HG03103 (cell line): Measurements from ENCODE around the gene TAS1R2.

ENCODE experiments used
- ATAC-seq: cut with Tn5 transposase; IDR thresholded peaks from one replicate; pipeline ENCODE4 v1.9.1; 2021; ENCODE audit warnings: low read depth; ENCODE audit not compliant: unreplicated experiment

The TAS1R2 gene

DNA sequence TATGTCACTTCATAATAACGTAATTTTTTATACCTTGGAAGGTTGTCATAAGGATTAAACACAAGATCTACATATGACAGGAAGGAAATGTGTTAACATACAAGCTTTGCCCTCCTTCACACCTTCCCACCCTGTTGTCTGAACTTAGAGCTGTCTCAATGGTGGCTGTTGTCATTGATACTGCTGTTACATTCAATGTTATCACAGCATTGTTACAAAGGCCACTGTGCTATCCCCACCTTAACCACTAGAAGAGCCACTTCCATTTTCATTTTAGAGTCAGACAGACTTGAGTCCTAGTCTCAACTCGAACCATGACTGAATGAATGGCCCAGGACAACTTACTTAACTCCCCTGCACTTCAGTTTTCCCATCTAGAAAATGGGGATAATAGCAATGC is 31.2 kb downstream of the TAS1R2 start:
- no peak for ATAC-seq

DNA sequence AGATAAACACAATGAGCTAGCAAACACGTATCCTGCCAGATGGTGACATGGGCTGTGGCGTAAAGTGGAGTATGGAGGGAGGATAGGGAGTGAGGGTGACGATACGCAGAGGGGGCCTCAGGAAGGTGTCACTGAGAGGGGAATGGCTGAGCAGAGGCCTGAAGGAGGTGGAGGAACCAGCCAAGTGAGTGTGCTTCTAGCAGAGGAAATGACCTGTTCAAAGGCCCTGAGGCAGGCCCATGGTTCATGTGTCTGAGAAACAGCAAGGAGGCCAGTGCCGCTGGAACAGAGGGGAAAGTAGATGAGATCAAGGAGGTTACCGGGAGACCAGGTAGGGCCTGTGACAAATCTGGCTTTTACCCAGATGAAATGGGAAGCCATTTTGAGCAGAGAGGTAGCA is 36.0 kb downstream of the TAS1R2 start:
- no peak for ATAC-seq

DNA sequence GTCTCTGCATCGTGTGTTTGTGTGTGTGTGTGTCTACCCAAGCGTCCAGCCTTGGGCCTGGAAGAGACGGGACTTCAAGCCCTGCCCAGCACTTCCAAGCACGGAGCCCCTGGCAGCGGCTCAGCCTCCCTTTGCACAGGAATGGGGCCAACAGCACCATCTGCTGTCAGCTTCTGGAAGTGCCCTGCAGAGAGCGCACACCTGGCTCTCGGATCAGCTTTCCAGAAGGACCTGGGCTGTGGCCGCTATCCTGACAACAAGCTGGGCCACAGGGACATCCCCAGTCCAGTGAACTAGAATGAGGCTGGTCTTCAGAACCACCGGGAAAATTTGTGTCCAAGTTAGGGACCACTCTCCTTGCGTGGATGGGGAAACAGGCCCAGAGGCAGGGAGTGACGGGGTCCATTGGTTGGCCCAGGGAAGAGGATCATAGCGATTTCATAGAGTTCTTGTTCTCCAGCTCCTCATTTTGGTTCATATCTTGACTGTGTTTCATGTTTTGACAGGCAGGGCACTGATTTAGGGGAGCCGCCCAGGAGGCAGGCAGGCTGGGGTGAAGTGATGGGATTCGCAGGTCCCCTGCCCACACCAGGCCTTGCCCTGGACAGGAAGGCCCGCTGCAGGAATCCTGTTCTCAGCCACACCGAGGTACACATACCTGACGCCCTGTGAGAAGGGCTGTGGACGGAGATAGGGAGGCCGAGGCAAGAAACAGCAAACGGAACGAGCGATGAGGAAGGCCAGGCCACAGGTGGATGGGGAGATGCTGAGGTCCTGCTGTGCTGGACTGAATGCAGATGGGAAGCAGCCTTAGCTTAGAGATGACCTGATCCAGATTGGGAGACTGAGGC is 38.4 kb downstream of the TAS1R2 start:
- no peak for ATAC-seq

DNA sequence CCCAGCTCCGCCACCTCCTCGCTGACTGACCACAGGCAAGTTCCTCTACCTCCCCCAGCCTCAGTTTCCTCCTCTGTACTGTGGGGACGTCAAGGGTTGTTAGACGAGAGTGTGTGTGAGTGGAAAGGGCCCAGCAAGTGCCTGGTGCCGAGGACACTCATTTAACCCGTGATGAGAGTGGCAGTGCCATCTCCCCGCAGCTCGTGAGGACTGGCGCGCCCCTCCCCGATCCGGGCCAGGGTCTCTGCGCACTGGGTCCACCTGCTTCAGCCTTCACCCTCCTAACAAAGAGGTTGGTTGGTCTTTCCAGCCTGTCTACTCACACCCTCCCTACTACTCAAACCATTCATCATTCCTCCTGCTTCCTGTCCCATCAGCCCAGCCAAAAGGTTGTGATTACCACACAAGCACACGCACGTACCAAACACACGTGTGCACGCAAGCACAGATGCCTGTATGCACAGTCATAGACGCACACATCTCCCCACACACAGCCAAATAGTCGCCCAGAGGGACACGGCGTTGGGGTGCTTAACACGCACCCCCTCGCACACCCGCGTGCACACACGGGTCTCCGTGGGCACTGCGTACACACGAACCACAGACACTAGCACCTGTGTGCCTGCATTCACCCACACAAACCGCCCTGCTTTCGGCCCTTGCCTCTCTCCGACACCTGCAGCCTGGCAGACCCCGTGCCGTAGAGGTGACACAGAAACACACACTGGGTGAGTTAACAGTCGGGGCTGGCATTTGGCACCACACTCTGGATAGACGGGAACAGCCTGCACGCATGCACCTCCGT is 39.3 kb downstream of the TAS1R2 start:
- no peak for ATAC-seq

DNA sequence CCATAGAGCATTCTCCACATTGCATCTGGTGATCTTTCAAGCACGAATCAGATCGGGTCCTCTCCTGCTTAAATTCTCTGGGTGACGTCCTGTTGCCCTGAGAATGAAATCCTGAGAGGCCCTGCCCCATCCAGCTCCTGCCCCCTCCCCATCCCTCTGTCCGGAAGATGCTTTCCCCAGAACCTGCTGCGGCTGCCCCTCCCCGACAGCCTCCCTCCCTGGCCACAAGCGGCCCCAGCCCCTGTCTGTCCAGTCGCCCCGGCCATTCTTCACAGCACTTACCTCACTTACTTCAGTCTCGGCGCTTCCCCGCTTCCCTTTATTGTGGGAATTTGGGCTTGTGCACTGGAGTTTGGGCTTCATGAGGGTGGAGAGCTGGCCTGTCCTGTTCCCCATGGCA is 40.3 kb downstream of the TAS1R2 start:
- ATAC-seq: no peak

DNA sequence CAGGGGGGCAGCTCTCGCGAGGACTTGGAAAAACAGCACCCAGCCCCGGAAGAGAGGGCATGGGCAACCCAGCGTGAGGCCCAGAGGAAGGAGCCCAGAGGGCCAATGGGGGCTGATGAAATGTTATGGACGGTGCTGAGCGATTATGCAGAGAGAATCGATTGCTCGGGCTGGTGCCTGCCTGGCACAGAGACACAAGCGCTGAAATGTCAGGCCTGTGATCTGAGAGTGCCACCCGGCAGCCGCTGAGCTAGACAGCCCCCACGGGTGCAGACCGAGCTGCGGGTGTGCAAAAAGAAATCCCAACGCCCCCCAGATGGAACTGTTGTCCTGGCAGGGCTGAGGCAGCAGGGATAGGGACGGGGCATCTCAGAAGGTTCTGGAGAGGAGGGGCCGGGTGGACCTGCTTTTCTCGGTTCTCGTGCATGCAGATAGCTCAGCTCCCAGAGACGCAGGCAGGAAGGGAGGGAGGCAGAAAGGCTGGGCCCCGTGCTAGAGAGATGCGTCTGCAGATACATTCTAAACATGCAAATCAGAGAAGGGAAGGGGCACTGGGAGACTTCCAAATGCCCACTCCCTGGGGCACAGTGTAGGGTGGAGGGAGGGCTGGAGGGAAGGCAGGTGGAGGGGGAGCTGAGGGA is 41.5 kb downstream of the TAS1R2 start:
- ATAC-seq: no peak

DNA sequence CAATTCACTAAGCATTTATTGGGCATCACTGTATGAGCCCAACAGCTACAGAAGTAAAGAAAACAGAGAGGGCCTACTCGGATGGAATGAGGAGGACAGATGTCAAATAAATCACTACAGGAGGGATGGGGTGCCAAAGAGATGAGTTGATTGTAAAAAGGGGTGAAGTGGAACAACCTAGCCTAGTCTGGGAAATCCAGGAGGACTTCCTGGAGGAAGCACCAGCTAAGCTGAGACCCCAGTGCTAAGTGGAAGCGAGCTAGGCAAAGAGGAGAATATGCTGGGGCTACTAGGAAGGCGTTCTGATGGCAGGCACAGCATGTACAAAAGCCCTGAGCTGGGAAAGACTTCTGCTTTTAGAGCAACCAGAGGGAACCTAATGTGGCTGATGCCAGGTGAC is 42.1 kb downstream of the TAS1R2 start:
- ATAC-seq: no peak

DNA sequence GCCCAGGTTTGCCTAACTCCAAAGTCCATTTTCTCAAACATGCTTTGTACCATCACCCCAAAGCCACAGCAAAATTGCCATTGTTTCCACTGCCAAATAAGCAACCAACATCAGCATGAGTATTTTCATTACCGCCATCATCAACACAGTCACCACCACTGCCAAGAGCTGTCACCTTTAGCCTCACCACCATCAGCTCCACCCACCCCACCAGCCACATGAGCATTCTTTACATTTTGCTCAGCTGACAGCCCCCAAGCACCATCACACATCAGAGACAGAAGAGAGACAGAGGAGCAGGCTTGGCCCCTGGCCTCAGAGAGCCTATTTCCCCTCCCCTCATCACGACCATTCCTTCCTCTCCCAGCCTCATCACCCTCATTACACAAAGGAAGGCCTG is 42.7 kb downstream of the TAS1R2 start:
- no peak for ATAC-seq

DNA sequence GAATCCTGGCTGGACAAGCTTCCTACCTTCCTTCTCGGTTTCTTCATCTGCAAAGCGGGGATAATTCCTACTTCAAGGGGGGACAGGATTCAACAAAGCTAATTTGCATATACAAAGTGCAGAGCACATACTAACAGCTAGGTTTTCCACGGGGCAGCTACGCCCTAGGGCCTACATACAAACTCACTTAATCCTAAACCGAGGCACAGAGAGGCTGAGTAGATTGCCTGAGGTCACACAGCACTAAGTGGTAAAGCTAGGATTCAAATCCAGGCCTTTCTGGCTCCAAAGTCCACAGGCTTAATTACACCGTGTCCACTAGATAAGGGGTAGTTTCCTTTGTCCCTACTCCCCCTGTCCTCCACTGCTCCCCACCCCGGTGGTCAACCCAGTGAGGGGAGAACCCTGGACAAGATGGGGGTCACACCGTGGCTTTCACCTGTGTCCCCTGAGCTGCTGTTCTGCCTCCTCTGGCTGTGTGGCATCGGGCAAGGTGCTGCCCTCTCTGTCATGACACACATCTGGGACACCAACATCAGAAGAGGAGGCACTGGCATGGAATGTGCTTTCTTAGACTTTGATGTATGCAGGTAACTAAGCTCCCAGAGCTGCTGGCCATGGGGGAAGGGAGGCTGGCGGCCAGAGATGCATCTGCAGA is 44.5 kb downstream of the TAS1R2 start:
- ATAC-seq: no peak

DNA sequence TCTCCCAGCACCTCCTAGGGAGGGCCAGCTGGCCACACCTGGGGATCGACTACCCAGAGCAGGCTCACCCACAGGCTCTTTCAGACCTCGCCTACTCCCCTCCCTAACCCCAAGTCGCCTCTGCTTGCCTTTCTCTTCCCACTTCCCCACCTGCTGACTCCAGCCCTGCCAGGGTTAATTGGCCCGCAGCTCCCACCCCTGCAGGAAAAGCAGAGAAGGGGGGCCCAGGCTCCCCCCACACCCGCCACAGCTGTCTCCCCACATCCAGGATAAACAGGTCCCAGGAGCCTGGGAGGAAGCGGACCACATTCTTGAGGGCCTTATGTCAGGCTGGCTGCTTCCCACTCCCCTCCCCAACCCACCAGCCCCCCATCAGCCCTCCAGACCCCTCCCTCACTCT is 45.0 kb downstream of the TAS1R2 start:
- ATAC-seq: no peak

DNA sequence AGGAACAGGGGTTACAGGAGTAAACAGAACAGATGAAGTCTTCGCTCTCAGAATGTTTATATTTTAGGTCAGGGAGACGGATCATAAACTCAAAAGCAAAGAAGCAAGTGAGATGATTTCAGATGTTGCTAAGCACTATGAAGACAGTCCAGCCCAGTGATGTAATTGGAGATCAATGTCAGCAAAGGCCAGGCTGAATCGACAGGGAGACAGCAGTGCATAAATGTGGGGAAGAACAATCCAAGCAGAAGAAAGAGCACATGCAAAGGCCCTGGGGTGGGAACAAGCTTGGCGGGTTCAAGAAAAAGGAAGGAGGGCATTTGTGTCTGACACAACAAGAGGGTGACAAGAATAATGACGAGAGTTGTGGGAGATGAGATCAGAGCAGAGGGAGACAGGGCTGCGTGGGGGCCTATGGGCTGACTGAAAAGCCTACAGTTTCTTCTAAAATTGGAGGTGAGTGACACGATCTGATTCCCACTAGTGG is 47.0 kb downstream of the TAS1R2 start:
- no peak for ATAC-seq

DNA sequence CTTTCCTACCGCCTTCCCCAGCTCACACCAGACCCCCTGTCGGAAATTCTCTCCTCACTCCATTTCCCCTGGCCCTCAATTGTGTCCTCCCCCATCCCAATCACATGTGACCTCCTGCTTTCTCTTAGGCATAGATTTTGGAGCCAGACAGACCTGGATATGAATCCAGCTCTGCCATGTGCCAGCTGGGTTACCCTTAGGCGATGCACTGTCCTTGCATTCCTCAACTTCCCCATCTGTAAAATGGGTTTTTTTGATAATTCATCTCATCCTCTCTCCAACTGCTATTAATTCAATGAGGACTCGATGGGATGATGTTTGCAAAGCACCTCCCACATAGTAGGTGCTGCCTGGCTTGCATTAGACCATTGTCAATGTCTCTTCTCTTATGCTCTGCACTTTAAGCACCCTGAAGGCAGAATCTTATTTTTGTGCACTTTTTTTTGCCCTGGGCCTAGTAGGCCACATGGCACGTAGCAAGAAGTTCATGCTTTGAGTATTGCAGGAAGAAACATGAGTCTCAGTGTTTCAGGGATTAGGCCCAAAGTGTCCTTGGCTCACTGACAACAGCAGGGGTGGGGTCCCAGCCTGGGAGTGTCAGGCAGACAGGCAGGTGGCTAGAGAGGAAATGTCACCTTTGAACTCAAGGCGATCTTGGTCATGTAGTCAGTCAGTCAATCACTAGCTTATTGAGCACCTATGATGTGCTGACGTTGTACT is 47.6 kb downstream of the TAS1R2 start:
- no peak for ATAC-seq

DNA sequence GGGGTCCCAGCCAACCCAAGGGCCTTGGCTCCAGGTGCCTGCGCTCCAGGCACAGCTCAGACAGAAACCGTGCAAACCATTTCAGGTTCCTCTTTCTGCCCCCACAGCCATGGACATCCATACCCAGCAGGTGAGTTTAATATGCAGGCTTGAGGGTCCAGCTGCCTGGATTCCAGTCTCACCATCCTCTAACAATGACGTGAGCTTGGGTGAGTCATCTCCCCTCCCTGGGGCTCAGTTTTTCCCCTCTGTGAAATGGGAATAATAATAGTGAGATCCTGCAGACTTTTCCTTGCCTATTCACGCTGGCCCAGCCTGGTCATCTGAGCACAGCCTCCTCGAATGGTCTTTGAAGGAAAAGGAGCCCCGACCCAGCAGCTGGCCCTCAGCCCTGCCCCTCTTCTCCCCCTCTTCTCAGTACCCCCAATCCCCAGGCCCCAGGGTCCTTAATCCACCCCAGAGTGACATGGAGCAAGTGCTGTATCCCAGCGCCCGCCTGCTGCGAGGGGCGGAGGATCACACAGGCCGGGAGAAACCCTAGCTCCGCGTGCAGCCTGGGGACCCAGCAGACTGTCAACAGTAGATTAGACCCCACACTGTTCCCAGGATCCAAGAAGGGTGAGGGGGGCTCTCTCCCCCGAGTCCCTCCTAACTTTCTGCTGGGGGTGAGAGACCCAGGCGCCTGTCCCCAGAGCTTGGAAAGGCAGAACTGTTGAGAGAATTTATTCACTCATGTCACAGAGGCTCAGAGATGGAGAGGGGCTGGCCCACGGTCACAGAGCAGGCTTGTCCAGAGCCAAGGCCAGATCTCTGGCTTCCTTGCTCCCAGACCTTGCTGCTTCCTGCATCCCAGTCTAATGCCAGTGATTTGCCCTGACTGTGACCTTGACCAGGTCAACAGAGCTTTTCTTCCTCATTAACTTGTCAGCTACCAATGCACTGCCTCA is 49.2 kb downstream of the TAS1R2 start:
- no peak for ATAC-seq

DNA sequence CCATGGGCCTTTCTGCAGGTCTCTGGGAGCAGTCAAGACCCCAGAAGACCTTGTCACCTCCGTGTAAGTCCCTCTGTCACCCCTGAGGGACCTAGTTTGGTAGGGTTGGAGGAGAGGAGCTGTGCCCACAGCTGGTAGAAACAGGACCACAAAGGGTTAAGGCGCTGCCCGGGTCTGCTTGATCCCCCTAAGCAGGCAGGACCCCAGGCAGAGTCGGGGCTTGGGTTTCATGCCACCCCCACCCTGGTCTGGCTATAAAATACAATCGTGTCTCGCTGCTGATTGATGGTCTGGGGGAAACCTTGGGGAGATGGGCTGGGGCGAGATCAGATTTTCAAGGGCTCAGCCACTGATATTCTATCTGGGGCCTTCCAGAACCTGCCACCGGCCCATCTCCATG is 50.9 kb downstream of the TAS1R2 start:
- no peak for ATAC-seq

DNA sequence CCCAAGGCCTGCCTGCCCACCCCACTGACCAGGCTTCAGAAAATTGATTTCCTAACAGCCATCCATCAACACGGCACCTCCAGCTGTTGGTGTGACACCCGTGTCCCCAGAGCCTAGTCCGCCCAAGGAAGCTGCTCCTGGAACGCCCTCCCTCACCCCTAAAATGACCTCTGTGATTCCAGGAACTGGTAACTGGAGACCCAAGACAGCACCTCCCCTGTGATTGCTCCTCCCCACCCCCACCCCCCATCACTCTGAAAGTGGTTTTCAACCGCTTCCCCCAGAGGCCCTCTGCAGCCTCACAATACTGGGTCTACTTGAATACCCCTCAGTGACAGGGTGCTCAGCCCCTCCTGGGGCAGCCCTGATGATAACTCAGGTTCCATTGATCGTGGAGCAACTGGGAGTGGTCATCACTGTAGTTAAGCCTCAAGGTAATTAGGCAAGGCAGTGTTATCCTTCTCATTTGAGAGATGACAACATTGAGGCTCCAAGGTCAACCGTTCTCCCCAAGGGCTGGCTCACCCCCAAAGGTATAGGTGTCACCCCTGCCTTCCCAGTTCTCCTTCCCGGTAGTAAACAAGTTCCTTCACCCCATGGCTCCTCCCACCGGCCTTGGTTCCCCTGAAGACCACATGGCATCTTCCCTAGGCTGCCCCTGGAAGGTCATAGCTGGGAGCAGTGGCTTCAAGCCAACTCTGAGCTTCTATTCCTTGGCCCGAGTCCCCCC is 52.0 kb downstream of the TAS1R2 start:
- ATAC-seq: no peak

DNA sequence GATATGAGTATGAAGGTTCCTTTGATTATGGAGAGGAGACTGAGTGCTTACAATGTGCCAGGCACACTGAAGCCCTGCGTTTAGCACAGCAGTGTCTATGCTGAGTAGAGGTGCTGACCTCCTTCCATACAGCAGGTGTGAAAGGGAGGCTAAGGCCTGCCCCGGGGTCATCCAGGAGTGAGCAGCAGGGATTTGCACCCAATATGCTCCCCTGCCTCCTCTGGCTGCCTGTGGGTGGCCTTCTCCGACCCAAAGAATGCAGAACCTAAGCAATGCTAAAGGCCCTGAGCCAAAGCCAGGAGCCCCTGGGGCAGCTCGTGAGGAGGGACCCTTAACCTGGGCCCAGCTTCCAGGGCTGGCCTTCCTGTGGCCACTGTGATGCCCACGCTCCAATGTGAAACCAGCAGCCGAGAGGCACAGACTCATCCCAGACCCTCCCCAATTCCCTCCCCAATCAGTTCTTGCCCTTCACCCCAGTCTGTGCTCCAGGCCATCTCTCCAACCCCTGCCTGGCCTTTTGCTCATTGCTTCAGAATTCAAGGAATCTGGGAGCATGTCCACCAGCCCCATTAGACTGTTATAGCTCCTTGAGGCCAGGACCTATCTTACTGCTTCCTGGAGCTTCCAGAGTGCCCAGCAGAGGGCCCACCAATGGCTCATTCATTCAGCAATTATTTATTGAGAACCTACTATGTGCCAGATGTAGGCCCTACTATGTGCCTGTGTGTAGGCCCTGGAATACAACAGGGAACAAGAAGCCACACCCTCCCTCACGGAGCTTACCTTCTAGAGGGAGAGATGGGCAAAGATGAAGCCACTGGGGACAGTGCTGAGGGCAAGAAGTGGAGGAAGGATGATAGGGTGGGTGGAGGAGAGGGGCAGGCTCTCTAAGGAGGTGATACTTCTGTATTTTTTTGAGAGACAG is 53.3 kb downstream of the TAS1R2 start:
- no peak for ATAC-seq

DNA sequence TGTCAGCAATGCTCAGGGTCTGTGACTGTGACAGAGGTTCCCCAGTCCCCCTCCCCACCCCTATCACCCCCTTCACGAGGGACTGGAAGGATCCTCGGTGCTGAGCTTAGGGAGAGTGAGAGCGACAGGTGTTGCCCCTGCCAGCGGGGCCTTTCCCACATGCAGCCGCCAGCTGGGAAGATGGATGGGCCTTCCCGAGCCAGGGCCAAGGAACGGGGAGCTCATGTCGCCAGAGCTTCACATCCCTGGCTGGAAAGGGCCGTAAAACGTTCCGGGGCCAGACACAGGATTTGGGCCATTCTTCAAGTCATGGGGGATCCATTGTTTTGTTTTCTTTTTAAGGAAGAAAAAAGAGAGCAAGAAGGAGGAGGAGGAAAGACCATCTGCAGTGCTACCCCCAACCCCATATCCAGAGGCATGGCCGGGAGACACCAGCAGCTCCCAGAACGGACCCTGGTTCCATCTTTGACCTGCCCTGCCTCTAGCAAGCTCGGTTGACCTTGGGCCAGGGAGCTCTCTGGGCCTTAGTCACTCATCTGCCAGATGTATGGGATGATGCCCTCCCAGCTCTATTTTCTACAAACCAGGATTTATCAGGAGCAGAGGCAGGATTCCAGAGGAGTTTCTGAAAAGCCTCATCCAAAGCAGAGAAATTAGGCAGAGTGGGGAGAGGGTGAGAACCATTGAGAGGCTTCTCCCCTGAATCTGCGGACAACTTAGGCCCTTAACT is 54.1 kb downstream of the TAS1R2 start:
- no peak for ATAC-seq
